ENCODE measurements around the gene RAB31.

The RAB31 gene

GRCh38 chr18:9691235-9691634 is 16.9 kb upstream of the RAB31 start:
- in situ Hi-C loops (cut with MboI; ENCODE audit: low sequenced_read_pairs): no loop called here

GRCh38 chr18:9694174-9694573 is 13.9 kb upstream of the RAB31 start:
- in situ Hi-C loops (cut with MboI; ENCODE audit: low sequenced_read_pairs): no loop called here

- in situ Hi-C loops (cut with MboI; ENCODE audit: low sequenced_read_pairs): no loop called here
These were observed 13.1 kb upstream of the RAB31 start for GRCh38 chr18:9694952-9695495.

- in situ Hi-C loops (cut with MboI; ENCODE audit: low sequenced_read_pairs): no loop called here
These were observed 12.5 kb upstream of the RAB31 start for GRCh38 chr18:9695605-9696004.

GRCh38 chr18:9696112-9696511 is 12.0 kb upstream of the RAB31 start:
- in situ Hi-C loops (cut with MboI; ENCODE audit: low sequenced_read_pairs): no loop called here

GRCh38 chr18:9696701-9697100 is 11.4 kb upstream of the RAB31 start:
- in situ Hi-C loops (cut with MboI; ENCODE audit: low sequenced_read_pairs): no loop called here

DNA sequence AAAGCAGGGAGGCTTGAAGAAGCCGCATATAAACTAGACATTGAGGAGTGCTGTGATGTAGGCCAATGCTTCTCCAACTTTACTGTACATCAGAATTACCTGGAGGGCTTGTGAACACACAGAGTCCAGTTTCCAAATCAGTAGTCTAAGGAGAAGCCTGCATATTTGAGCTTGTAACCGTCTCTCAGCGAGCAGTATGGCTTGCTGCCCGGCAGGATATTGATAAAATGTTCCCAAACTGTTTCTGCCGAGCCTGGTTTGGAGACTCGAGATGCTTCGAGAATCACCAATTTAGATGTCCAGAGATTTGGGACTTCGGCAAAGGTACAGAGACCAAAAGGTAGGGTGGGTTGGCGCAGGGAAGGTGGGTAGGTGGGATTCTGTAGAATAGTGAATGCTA is 11.0 kb upstream of the RAB31 start:
- in situ Hi-C loops (cut with MboI; ENCODE audit: low sequenced_read_pairs): no loop called here

DNA sequence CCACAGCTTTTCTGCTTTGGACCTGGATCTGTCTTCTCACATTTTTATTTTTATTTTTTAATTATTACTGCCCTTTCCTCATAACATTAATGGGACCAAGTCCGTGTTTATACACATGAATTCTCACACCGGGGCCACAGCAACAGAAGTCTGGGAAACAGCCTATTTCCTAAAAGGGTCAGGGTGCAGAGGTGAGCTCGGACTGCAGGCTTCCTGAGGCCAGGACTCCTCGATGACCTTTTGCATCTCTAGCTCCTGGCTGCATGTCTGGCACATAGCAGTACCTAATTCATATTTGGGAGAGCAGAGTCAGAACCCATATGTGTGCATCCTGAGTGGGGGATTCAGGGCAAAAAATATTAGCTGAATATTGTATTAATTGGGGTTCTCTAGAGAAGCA is 9.6 kb upstream of the RAB31 start:
- in situ Hi-C loops (cut with MboI; ENCODE audit: low sequenced_read_pairs): no loop called here

GRCh38 chr18:9700261-9700796 is 7.8 kb upstream of the RAB31 start:
- in situ Hi-C loops (cut with MboI; ENCODE audit: low sequenced_read_pairs): no loop called here

- in situ Hi-C loops (cut with MboI; ENCODE audit: low sequenced_read_pairs): no loop called here
These were observed 6.3 kb upstream of the RAB31 start for GRCh38 chr18:9701609-9702349.

GRCh38 chr18:9704233-9705118 is 3.6 kb upstream of the RAB31 start:
- in situ Hi-C loops (cut with MboI; ENCODE audit: low sequenced_read_pairs): no loop called here

GRCh38 chr18:9705183-9705829 is 2.8 kb upstream of the RAB31 start:
- in situ Hi-C loops (cut with MboI; ENCODE audit: low sequenced_read_pairs): no loop called here

GRCh38 chr18:9706081-9706935 is 1.8 kb upstream of the RAB31 start:
- in situ Hi-C loops (cut with MboI; ENCODE audit: low sequenced_read_pairs): no loop called here

- in situ Hi-C loops (cut with MboI; ENCODE audit: low sequenced_read_pairs): no loop called here
These were observed 582 bp upstream of the RAB31 start for GRCh38 chr18:9707381-9708056.

- in situ Hi-C loops (cut with MboI; ENCODE audit: low sequenced_read_pairs): no loop called here
These were observed 568 bp downstream of the RAB31 start for GRCh38 chr18:9708434-9709303.

GRCh38 chr18:9709304-9709877 is 1.3 kb downstream of the RAB31 start:
- in situ Hi-C loops (cut with MboI; ENCODE audit: low sequenced_read_pairs): no loop called here

DNA sequence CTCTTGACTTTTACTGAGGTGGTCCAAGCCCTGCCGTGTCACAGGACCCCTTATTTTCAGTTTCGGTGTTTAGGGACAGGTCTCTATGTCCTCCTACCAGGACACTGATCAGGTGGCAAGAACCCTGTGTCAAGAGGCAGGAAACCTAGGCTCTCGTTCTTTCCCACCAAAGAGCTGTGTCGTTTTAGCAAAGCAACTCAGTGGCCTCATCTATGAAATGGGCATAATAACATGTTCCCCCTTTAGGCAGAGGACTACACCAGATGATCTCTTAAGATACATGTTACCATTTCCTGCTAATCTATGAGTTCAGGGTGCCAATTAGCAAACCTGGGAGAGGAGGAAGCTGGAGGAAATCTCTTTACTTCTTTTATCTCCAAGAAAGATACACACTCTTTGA is 1.9 kb downstream of the RAB31 start:
- in situ Hi-C loops (cut with MboI; ENCODE audit: low sequenced_read_pairs): no loop called here

DNA sequence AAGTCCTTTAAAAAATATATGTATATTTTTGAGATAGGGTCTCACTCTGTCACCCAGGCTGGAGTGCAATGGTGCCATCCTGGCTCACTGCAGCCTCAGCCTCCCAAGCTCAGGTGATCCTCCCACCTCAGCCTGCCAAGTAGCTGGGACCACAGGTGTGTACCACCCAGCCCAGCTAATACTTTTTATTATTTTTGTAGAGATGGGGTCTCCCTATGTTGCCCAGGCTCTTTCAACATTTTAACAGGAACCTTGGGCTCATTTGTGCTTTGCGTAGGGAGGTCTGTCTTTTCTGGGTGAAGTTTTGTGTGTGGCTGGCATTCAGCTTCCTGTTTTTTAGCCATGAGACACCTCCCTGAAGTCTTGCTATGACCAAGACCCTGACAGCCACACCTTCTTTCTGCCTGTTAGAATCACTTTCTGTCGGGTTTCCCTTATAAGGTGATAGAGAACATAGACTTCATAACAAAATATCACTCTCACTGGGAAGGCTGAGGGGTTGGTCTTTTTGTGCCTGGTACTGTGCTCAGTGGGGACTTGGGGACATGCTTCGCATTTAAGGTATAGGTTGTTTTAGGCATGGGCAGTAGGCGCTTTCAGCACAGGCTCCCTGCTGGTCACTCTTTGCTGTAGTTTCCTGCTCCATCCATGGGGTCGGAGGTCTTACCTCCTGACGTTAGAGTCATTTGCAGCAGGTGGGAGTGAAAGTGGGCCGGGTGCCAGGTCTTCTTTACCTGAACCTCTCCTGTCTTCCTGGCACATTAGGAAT is 3.4 kb downstream of the RAB31 start:
- in situ Hi-C loops (cut with MboI; ENCODE audit: low sequenced_read_pairs): no loop called here

Measured in HL-60/S4 treated with retinoic acid at 250 ng/mL for 4 days and 3 days (cell line).